DMS114 treated with DMSO at 0.1 percent for 48 hours (cell line): ENCODE results near the gene NEK4.

Experiments
- DNase-seq: peaks from one replicate; lab custom pipeline; 2025; ENCODE audit not compliant: unreplicated experiment; lab: John Stamatoyannopoulos, UW

Gene NEK4

GRCh38 chr3:52793702-52794611 lies 23.2 kb upstream of the NEK4 start:
- no peak for DNase-seq

GRCh38 chr3:52792961-52793695 lies 22.4 kb upstream of the NEK4 start:
- no peak for DNase-seq

GRCh38 chr3:52792413-52792812 lies 21.7 kb upstream of the NEK4 start:
- DNase-seq = no peak

GRCh38 chr3:52791928-52792327 lies 21.2 kb upstream of the NEK4 start:
- DNase-seq = no peak

GRCh38 chr3:52791366-52791765 lies 20.6 kb upstream of the NEK4 start:
- no peak for DNase-seq

- DNase-seq = no peak
Observed at GRCh38 chr3:52790741-52791140, 20.0 kb upstream of the NEK4 start.

GRCh38 chr3:52790337-52790736 lies 19.6 kb upstream of the NEK4 start:
- no peak for DNase-seq

GRCh38 chr3:52789746-52790040 lies 19.0 kb upstream of the NEK4 start:
- DNase-seq = no peak

GRCh38 chr3:52788890-52789745 lies 18.4 kb upstream of the NEK4 start:
- DNase-seq = no peak

- DNase-seq = no peak
Observed at GRCh38 chr3:52787672-52788625, 17.2 kb upstream of the NEK4 start.

GRCh38 chr3:52787246-52787645 lies 16.5 kb upstream of the NEK4 start:
- no peak for DNase-seq

GRCh38 chr3:52786330-52787215 lies 15.8 kb upstream of the NEK4 start:
- no peak for DNase-seq

GRCh38 chr3:52784931-52785590 lies 14.3 kb upstream of the NEK4 start:
- DNase-seq = no peak

- DNase-seq = no peak
Observed at GRCh38 chr3:52784021-52784621, 13.4 kb upstream of the NEK4 start.

GRCh38 chr3:52783211-52783555 lies 12.4 kb upstream of the NEK4 start:
- DNase-seq = no peak

GRCh38 chr3:52782412-52783210 lies 11.9 kb upstream of the NEK4 start:
- DNase-seq = no peak

GRCh38 chr3:52781741-52782140 lies 11.0 kb upstream of the NEK4 start:
- no peak for DNase-seq
